ENCODE data around the gene MFSD11. TPM values are rescaled to one million over a fixed set of nuclear protein-coding genes. Genes with fewer than 3 reads are reported as not detected.
A peak's percentile ranks its signal among the peaks of the same experiment; 100 is the strongest.
"Not testable (repeated sequence)": the region's sequence is repeated elsewhere in the genome, so short reads cannot be mapped to it uniquely, and the experiment has no call there.

Gene MFSD11
- total RNA-seq, 2 donors from 2014 or later, result 49.7 to 52.3 TPM

DNA sequence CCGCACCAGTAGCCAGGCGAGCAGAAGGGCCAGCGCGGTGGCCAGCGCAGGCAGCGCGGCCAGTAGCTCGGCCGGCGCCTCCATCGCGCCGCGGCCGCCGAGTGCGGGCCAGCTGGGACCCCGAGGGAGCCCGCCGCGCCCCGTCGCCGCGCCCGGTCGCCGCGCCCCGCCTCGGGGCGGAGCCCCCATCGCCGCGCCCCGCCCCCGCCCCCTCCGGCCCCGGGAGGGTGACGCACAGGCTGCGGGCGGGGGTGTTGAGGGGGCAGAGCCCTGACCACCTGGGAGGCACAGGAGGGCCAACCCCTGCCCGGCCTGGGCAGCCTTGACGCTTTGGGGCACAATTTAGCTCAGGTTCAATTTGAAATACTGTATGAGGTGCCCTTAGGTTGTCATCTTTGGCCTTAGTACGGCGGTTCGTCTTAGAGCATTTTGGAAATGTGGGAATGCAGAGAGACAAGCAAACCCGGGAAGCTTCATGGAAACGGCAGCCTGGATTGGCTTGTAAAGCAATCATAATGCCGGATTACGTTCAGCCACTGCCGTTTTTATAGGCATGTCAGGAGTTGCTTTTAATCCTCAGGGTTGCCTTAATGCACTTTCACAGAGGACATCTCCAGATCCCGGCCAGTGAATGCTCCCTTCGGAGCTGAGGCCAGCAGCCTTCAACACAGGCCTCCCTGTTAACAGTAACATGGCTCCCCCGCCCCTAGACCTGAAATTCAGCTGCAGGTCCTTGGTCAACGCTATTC is 26.9 kb upstream of the MFSD11 start, which contains the start of gene MXRA7:
Gene MXRA7 (minus strand): TSS at position 103 of the 749 bp plus-strand sequence. CDS start 19 bp downstream, at position 84.
- Histone ChIP-seq H3K4me1 (ENCODE audit: control insufficient read depth in 1 of 2, low read depth in 2 of 2) (peaks cover 18 to 62% of the 10 kb centered on the region in 2 donors), H3K4me3 (peak within 1 kb of the TSS; percentile 74), H3K27ac (peak within 1 kb of the TSS; percentile 95 to 98), H3K36me3 (peaks cover 12% of the 10 kb centered on the region), H3K9me3 (no peaks in the 10 kb centered on the region), H3K27me3 (replicated peaks; ENCODE audit: insufficient read depth) (no peaks in the 10 kb centered on the region)
- ATAC-seq (ENCODE audit: insufficient number of reproducible peaks, low FRiP score, low read depth), result peak; percentile 24
- TF ChIP-seq, protein P1, sequence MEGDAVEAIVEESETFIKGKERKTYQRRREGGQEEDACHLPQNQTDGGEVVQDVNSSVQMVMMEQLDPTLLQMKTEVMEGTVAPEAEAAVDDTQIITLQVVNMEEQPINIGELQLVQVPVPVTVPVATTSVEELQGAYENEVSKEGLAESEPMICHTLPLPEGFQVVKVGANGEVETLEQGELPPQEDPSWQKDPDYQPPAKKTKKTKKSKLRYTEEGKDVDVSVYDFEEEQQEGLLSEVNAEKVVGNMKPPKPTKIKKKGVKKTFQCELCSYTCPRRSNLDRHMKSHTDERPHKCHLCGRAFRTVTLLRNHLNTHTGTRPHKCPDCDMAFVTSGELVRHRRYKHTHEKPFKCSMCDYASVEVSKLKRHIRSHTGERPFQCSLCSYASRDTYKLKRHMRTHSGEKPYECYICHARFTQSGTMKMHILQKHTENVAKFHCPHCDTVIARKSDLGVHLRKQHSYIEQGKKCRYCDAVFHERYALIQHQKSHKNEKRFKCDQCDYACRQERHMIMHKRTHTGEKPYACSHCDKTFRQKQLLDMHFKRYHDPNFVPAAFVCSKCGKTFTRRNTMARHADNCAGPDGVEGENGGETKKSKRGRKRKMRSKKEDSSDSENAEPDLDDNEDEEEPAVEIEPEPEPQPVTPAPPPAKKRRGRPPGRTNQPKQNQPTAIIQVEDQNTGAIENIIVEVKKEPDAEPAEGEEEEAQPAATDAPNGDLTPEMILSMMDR (IDR thresholded peaks at IDR 0.05), result no peak
- no peak for DNase-seq (ENCODE audit: low spot score)

DNA sequence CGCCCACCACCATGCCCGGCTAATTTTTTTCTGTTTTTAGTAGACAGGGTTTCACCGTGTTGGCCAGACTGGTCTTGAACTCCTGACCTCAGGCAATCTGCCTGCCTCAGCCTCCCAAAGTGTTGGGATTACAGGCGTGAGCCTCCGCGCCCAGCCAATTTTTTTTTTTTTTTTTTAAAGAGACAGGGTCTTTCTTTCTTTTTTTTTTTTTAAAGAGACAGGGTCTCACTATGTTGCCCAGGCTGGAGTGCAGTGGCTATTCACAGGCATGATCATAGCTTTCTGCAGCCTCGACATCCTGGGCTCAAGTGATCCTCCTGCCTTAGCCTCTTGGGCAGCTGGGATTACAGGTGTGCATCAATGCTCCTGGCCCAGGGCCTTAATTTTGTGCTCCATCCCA is 25.6 kb upstream of the MFSD11 start:
- peaks cover 18 to 63% of the 10 kb centered on the region in 2 donors for H3K4me1 ChIP-seq (ENCODE audit: control insufficient read depth in 1 of 2, low read depth in 2 of 2)
- not testable (repeated sequence) for ATAC-seq (ENCODE audit: insufficient number of reproducible peaks, low FRiP score, low read depth); DNase-seq (ENCODE audit: low spot score); H3K27me3 ChIP-seq (replicated peaks; ENCODE audit: insufficient read depth); H3K9me3 ChIP-seq; H3K4me3 ChIP-seq
- peak overlapping the region in 1 of 2 donors; percentile 72 for H3K27ac ChIP-seq
- peaks cover 17% of the 10 kb centered on the region for H3K36me3 ChIP-seq

DNA sequence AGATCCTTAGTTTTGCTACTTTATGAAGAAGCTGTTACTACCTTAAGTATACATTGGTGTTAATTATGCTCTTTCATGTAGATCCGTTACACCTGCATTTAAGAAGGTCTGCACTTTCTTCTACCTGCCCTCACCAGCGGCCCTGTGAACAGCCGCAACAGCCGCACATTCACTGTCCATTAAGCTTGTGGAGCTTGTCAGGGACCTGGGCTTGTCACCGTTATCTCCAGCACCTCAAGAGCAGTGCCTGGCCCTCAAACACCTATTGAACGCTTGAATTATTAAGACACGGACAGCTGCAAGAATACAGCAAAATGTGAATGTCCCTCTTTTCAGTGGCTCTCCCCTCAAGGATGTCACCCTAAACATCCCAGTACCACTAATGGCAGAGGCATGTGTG is 24.2 kb upstream of the MFSD11 start:
- no peak for ATAC-seq (ENCODE audit: insufficient number of reproducible peaks, low FRiP score, low read depth)
- no peaks in the 10 kb centered on the region for H3K27me3 ChIP-seq (replicated peaks; ENCODE audit: insufficient read depth)
- no peak overlapping the region for H3K27ac ChIP-seq
- H3K9me3 ChIP-seq, result no peaks in the 10 kb centered on the region
- H3K36me3 ChIP-seq, result peaks cover 31% of the 10 kb centered on the region
- peaks cover 7 to 50% of the 10 kb centered on the region in 2 donors for H3K4me1 ChIP-seq (ENCODE audit: control insufficient read depth in 1 of 2, low read depth in 2 of 2)
- no peak overlapping the region for H3K4me3 ChIP-seq
- TF ChIP-seq, protein P1 (IDR thresholded peaks at IDR 0.05), result no peak
- DNase-seq (ENCODE audit: low spot score), result no peak

DNA sequence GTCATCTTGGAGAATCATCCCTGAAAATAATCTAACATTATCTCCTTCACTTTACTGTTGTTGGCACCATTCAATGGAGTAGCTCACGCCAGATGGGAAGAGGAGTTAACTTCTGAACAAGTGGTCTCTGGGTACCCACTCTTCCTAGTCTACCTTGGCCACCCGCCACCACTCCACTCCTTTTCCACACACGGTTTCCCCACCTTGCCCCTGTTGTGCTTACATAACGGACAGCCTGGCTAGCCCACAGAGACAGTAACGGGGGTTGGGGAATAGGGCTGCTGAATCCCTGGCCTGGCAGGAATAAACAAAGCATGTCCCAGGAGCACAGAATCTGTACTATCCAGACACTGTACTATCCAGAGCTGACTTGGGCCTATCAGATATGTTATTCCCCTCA is 23.6 kb upstream of the MFSD11 start:
- Histone ChIP-seq H3K4me3 (no peak overlapping the region), H3K9me3 (no peaks in the 10 kb centered on the region), H3K27ac (peak overlapping the region in 1 of 2 donors; percentile 25), H3K36me3 (peaks cover 37% of the 10 kb centered on the region), H3K4me1 (ENCODE audit: control insufficient read depth in 1 of 2, low read depth in 2 of 2) (peaks cover 6 to 47% of the 10 kb centered on the region in 2 donors), H3K27me3 (replicated peaks; ENCODE audit: insufficient read depth) (no peaks in the 10 kb centered on the region)
- no peak for DNase-seq (ENCODE audit: low spot score)
- no peak for ATAC-seq (ENCODE audit: insufficient number of reproducible peaks, low FRiP score, low read depth)
- TF ChIP-seq, protein P1 (IDR thresholded peaks at IDR 0.05), result no peak

DNA sequence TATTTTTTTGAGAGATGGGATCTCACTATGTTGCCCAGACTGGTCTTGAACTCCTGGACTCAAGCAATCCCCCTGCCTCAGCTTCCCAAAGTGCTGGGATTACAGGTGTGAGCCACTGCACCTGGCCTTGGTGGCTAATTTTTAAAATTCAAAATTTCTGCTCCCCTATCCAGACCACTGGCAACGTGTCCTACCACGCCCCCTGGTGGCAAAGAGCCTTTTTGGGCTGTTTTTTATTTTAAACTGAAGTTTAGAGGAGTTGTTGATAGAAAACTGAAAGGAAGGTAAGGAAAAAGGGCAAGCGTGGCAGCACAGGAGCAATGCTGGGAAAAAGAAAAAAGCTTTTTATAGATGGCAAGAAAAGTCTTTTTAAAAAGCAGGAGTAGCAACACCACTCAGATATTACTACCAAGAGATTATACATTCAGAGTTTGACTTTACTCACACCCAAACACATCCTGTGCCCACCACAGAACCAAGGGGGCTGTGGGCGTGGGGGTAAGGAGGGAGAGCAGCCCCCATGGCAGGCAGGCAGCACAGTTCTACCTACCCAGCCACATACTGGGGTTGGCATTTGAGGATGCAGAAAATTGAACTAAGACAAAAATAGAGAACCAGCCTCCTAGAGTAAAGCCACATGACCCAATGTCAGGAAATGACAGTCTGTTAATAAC is 23.0 kb upstream of the MFSD11 start:
- H3K4me1 ChIP-seq (ENCODE audit: control insufficient read depth in 1 of 2, low read depth in 2 of 2), result peaks cover 6 to 47% of the 10 kb centered on the region in 2 donors
- peak overlapping the region in 1 of 2 donors; percentile 36 for H3K27ac ChIP-seq
- peaks cover 43% of the 10 kb centered on the region for H3K36me3 ChIP-seq

More for the DNA sequence above, 23.0 kb upstream of the MFSD11 start:
- TF ChIP-seq, protein P1 (IDR thresholded peaks at IDR 0.05), result peak; percentile 84
- ATAC-seq (ENCODE audit: insufficient number of reproducible peaks, low FRiP score, low read depth) (no peak), DNase-seq (ENCODE audit: low spot score) (no peak)
- H3K4me3 ChIP-seq, result no peak overlapping the region
- H3K9me3 ChIP-seq, result no peaks in the 10 kb centered on the region
- no peaks in the 10 kb centered on the region for H3K27me3 ChIP-seq (replicated peaks; ENCODE audit: insufficient read depth)

Data from thoracic aorta (tissue), 2 donors.